Uterus (tissue), 2 donors: ENCODE measurements around the gene DTX4.

Source experiments
- CTCF ChIP-seq, 4 experiments: fragments of 200-600 bp in 2 of 4; fragments of 450-650 bp in 2 of 4; sonication (generic) in 2 of 4; IDR thresholded peaks; one replicate each; pipeline ENCODE4 v1.5.1; 2016 to 2019; ENCODE audit warnings: antibody characterized with exemption in 4 of 4, mild to moderate bottlenecking in 2 of 4, moderate library complexity in 1 of 4
- POLR2A ChIP-seq, 2 donors: fragments of 450-650 bp; IDR thresholded peaks; one replicate each; pipeline ENCODE4 v1.6.1; 2016; ENCODE audit warnings: antibody characterized with exemption in 2 of 2, mild to moderate bottlenecking in 1 of 2, moderate library complexity in 1 of 2

GRCh38 chr11:59173080-59173963 lies 1.4 kb downstream of the DTX4 start:
- no peak for TF ChIP-seq CTCF (IDR thresholded peaks at IDR 0.05)
- TF ChIP-seq POLR2A (IDR thresholded peaks at IDR 0.05): no peak
